ENCODE measurements around the gene IL27RA. TPM values are rescaled to one million over a fixed set of nuclear protein-coding genes. Genes with fewer than 3 reads are reported as not detected.

The IL27RA gene
- total RNA-seq (2014; rRNA removed; shearing (Covaris generic)), result 8.8 and 10.1 TPM in 2 replicates

GRCh38 chr19:14031719-14032480 lies at the start of gene IL27RA:
TSS of gene IL27RA (plus strand) at chr19:14031762. CDS start at chr19:14031873, 111 bp downstream.
- Histone ChIP-seq H3K36me3 (replicated peaks; ENCODE audit: control insufficient read depth, insufficient read depth, low read length) (no peaks in the 10 kb centered on the region), H3K27me3 (ENCODE audit: control insufficient read depth, insufficient read depth, low read length) (peaks cover 15% of the 10 kb centered on the region), H3K4me3 (ENCODE audit: insufficient read depth, low read depth, low read length) (peak within 1 kb of the TSS; percentile 85)
- DNase-seq, result peak; percentile 85

- Histone ChIP-seq H3K27me3 (ENCODE audit: control insufficient read depth, insufficient read depth, low read length) (no peaks in the 10 kb centered on the region), H3K4me3 (ENCODE audit: insufficient read depth, low read depth, low read length) (no peak overlapping the region), H3K36me3 (replicated peaks; ENCODE audit: control insufficient read depth, insufficient read depth, low read length) (no peaks in the 10 kb centered on the region; the same call in 1 of the 2 replicates)
- DNase-seq, result peak; percentile 40
Measured at GRCh38 chr19:13981988-13982501, 49.5 kb upstream of the IL27RA start.

- no peak for DNase-seq
Measured at GRCh38 chr19:13982773-13983172, 48.8 kb upstream of the IL27RA start.

GRCh38 chr19:13983213-13983889 lies 48.2 kb upstream of the IL27RA start:
- Histone ChIP-seq H3K4me3 (ENCODE audit: insufficient read depth, low read depth, low read length) (no peak overlapping the region), H3K36me3 (replicated peaks; ENCODE audit: control insufficient read depth, insufficient read depth, low read length) (no peaks in the 10 kb centered on the region; the same call in 1 of the 2 replicates)
- peak; percentile 66 for DNase-seq

More at GRCh38 chr19:13982773-13983172, 48.8 kb upstream of the IL27RA start:
- Histone ChIP-seq H3K36me3 (replicated peaks; ENCODE audit: control insufficient read depth, insufficient read depth, low read length) (no peaks in the 10 kb centered on the region; the same call in 1 of the 2 replicates), H3K27me3 (ENCODE audit: control insufficient read depth, insufficient read depth, low read length) (no peaks in the 10 kb centered on the region), H3K4me3 (ENCODE audit: insufficient read depth, low read depth, low read length) (no peak overlapping the region)

GRCh38 chr19:13984186-13984585 lies 47.4 kb upstream of the IL27RA start:
- DNase-seq, result peak; percentile 80
- Histone ChIP-seq H3K36me3 (replicated peaks; ENCODE audit: control insufficient read depth, insufficient read depth, low read length) (no peaks in the 10 kb centered on the region; the same call in 1 of the 2 replicates), H3K4me3 (ENCODE audit: insufficient read depth, low read depth, low read length) (no peak overlapping the region), H3K27me3 (ENCODE audit: control insufficient read depth, insufficient read depth, low read length) (no peaks in the 10 kb centered on the region)

More at GRCh38 chr19:13983213-13983889, 48.2 kb upstream of the IL27RA start:
- no peaks in the 10 kb centered on the region for H3K27me3 ChIP-seq (ENCODE audit: control insufficient read depth, insufficient read depth, low read length)

- Histone ChIP-seq H3K36me3 (replicated peaks; ENCODE audit: control insufficient read depth, insufficient read depth, low read length) (no peaks in the 10 kb centered on the region; the same call in 1 of the 2 replicates), H3K4me3 (ENCODE audit: insufficient read depth, low read depth, low read length) (no peak overlapping the region), H3K27me3 (ENCODE audit: control insufficient read depth, insufficient read depth, low read length) (no peaks in the 10 kb centered on the region)
- no peak for DNase-seq
Measured at GRCh38 chr19:13984875-13985741, 46.5 kb upstream of the IL27RA start.

- Histone ChIP-seq H3K4me3 (ENCODE audit: insufficient read depth, low read depth, low read length) (peak overlapping the region; percentile 11), H3K36me3 (replicated peaks; ENCODE audit: control insufficient read depth, insufficient read depth, low read length) (no peaks in the 10 kb centered on the region; the same call in 1 of the 2 replicates), H3K27me3 (ENCODE audit: control insufficient read depth, insufficient read depth, low read length) (no peaks in the 10 kb centered on the region)
- peak; percentile 88 for DNase-seq
Measured at GRCh38 chr19:13985771-13986347, 45.7 kb upstream of the IL27RA start.

GRCh38 chr19:13986348-13986904 lies 45.1 kb upstream of the IL27RA start:
- DNase-seq, result peak; percentile 97
- Histone ChIP-seq H3K27me3 (ENCODE audit: control insufficient read depth, insufficient read depth, low read length) (no peaks in the 10 kb centered on the region), H3K4me3 (ENCODE audit: insufficient read depth, low read depth, low read length) (peak overlapping the region; percentile 11), H3K36me3 (replicated peaks; ENCODE audit: control insufficient read depth, insufficient read depth, low read length) (no peaks in the 10 kb centered on the region; the same call in 1 of the 2 replicates)

- no peak overlapping the region for H3K4me3 ChIP-seq (ENCODE audit: insufficient read depth, low read depth, low read length)
- H3K27me3 ChIP-seq (ENCODE audit: control insufficient read depth, insufficient read depth, low read length), result no peaks in the 10 kb centered on the region
- H3K36me3 ChIP-seq (replicated peaks; ENCODE audit: control insufficient read depth, insufficient read depth, low read length), result no peaks in the 10 kb centered on the region; the same call in 1 of the 2 replicates
- peak; percentile 72 for DNase-seq
Measured at GRCh38 chr19:13987101-13987890, 44.3 kb upstream of the IL27RA start.

- DNase-seq, result peak; percentile 60
- Histone ChIP-seq H3K36me3 (replicated peaks; ENCODE audit: control insufficient read depth, insufficient read depth, low read length) (no peaks in the 10 kb centered on the region; the same call in 1 of the 2 replicates), H3K4me3 (ENCODE audit: insufficient read depth, low read depth, low read length) (no peak overlapping the region), H3K27me3 (ENCODE audit: control insufficient read depth, insufficient read depth, low read length) (no peaks in the 10 kb centered on the region)
Measured at GRCh38 chr19:13989487-13989886, 42.1 kb upstream of the IL27RA start.

- no peaks in the 10 kb centered on the region; the same call in 1 of the 2 replicates for H3K36me3 ChIP-seq (replicated peaks; ENCODE audit: control insufficient read depth, insufficient read depth, low read length)
- no peaks in the 10 kb centered on the region for H3K27me3 ChIP-seq (ENCODE audit: control insufficient read depth, insufficient read depth, low read length)
- DNase-seq, result peak; percentile 39
- H3K4me3 ChIP-seq (ENCODE audit: insufficient read depth, low read depth, low read length), result no peak overlapping the region
Measured at GRCh38 chr19:13990085-13990484, 41.5 kb upstream of the IL27RA start.

GRCh38 chr19:13992025-13992424 lies 39.5 kb upstream of the IL27RA start:
- DNase-seq, result no peak
- Histone ChIP-seq H3K36me3 (replicated peaks; ENCODE audit: control insufficient read depth, insufficient read depth, low read length) (no peaks in the 10 kb centered on the region; the same call in 1 of the 2 replicates), H3K4me3 (ENCODE audit: insufficient read depth, low read depth, low read length) (no peak overlapping the region), H3K27me3 (ENCODE audit: control insufficient read depth, insufficient read depth, low read length) (no peaks in the 10 kb centered on the region)

Data from H7 (cell line).